OCI-LY7 (cell line): ENCODE results near the gene NEURL2.

Experiments
- EZH2phosphoT487 ChIP-seq: fragments of 200-600 bp; sonication (generic); IDR thresholded peaks from 2 replicates; pipeline ENCODE4 v1.6.1; 2018; ENCODE audit warnings: low read depth, borderline replicate concordance, mild to moderate bottlenecking, mixed run types, antibody characterized with exemption, low read length, moderate library complexity, mixed read lengths
- TF ChIP-seq, protein P1 (sequence below): fragments of 200-600 bp; sonication (generic); conservative IDR thresholded peaks from 2 replicates; pipeline ENCODE4 v1.5.1; 2014; ENCODE audit warnings: mild to moderate bottlenecking, antibody characterized with exemption, low read length, moderate library complexity, mixed read lengths

DNA sequence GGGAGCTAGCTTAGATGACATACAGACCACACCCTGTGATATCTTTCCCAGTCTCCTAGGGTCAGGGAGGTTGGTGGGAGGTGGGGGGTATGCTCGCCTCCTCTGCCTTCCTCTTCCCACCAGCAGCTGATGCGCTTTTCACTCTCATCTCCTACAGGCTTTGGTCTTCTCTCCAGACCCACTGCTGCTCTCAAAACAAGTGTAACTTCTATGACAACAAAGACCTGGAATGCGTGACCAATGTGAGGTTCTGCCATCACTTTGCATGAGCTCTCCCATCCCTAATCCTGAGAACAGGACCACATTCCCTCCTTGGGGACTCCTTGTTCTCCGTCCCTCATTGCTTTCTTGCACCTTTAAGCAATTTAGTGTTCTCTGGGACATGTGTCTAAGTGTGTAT lies 2.8 kb upstream of the NEURL2 start:
- TF ChIP-seq, protein P1, sequence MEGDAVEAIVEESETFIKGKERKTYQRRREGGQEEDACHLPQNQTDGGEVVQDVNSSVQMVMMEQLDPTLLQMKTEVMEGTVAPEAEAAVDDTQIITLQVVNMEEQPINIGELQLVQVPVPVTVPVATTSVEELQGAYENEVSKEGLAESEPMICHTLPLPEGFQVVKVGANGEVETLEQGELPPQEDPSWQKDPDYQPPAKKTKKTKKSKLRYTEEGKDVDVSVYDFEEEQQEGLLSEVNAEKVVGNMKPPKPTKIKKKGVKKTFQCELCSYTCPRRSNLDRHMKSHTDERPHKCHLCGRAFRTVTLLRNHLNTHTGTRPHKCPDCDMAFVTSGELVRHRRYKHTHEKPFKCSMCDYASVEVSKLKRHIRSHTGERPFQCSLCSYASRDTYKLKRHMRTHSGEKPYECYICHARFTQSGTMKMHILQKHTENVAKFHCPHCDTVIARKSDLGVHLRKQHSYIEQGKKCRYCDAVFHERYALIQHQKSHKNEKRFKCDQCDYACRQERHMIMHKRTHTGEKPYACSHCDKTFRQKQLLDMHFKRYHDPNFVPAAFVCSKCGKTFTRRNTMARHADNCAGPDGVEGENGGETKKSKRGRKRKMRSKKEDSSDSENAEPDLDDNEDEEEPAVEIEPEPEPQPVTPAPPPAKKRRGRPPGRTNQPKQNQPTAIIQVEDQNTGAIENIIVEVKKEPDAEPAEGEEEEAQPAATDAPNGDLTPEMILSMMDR, result no peak
- TF ChIP-seq EZH2phosphoT487, result no peak
